GM18873 (cell line): ENCODE data around the gene CAMK1D.

Experiments
- ATAC-seq: cut with Tn5 transposase; IDR thresholded peaks from one replicate; pipeline ENCODE4 v1.9.1; 2021; ENCODE audit warnings: mild to moderate bottlenecking, moderate library complexity, moderate number of reproducible peaks; ENCODE audit not compliant: unreplicated experiment, low FRiP score

CAMK1D gene

GRCh38 chr10:12826800-12827372, 477.5 kb downstream of the CAMK1D start:
- ATAC-seq: no peak

- no peak for ATAC-seq
Measured at GRCh38 chr10:12828736-12829135, 479.4 kb downstream of the CAMK1D start.

- ATAC-seq: no peak
Measured at GRCh38 chr10:12829831-12830390, 480.6 kb downstream of the CAMK1D start.

- no peak for ATAC-seq
Measured at GRCh38 chr10:12832096-12832495, 482.7 kb downstream of the CAMK1D start.

- no peak for ATAC-seq
Measured at GRCh38 chr10:12833451-12833850, 484.1 kb downstream of the CAMK1D start.

GRCh38 chr10:12834116-12834665, 484.8 kb downstream of the CAMK1D start:
- ATAC-seq: no peak

GRCh38 chr10:12834721-12835120, 485.4 kb downstream of the CAMK1D start:
- ATAC-seq: no peak

GRCh38 chr10:12835709-12836108, 486.4 kb downstream of the CAMK1D start:
- ATAC-seq: no peak

GRCh38 chr10:12838366-12838765, 489.0 kb downstream of the CAMK1D start:
- ATAC-seq: no peak

- ATAC-seq: no peak
Measured at GRCh38 chr10:12838995-12839927, 489.9 kb downstream of the CAMK1D start.

- ATAC-seq: no peak
Measured at GRCh38 chr10:12839941-12840611, 490.7 kb downstream of the CAMK1D start.

- no peak for ATAC-seq
Measured at GRCh38 chr10:12841426-12841825, 492.1 kb downstream of the CAMK1D start.

GRCh38 chr10:12841826-12842225, 492.5 kb downstream of the CAMK1D start:
- ATAC-seq: no peak

- no peak for ATAC-seq
Measured at GRCh38 chr10:12842310-12842709, 493.0 kb downstream of the CAMK1D start.

GRCh38 chr10:12843296-12843945, 494.1 kb downstream of the CAMK1D start:
- no peak for ATAC-seq

GRCh38 chr10:12844811-12845483, 495.6 kb downstream of the CAMK1D start:
- no peak for ATAC-seq

GRCh38 chr10:12846718-12847117, 497.4 kb downstream of the CAMK1D start:
- no peak for ATAC-seq

GRCh38 chr10:12847361-12847975, 498.1 kb downstream of the CAMK1D start:
- ATAC-seq: no peak

GRCh38 chr10:12848439-12849173, 499.3 kb downstream of the CAMK1D start:
- no peak for ATAC-seq
